ENCODE data around the gene PCK2.

- no peak for TF ChIP-seq RELA (CRISPR knock-in tag; IDR thresholded peaks at IDR 0.05)
- TF ChIP-seq MATR3 (CRISPR knock-in tag; IDR thresholded peaks at IDR 0.05): no peak
- TF ChIP-seq TCF7L2 (IDR thresholded peaks at IDR 0.05; ENCODE audit: low read depth, low read length): no peak
- TF ChIP-seq POLR2AphosphoS5 (IDR thresholded peaks at IDR 0.05; ENCODE audit: low read depth, low read length): no peak
Measured at GRCh38 chr14:24063263-24063836, 30.8 kb upstream of the PCK2 start.
